GM12878 (cell line): ENCODE data around the gene SAYSD1. TPM values are rescaled to one million over a fixed set of nuclear protein-coding genes. Genes with fewer than 3 reads are reported as not detected.

Experiments used
- ATAC-seq: fragments of 200-7000 bp; cut with Tn5 transposase; 3 replicates; pipeline ENCODE4 v1.9.1; 2020; ENCODE audit warnings: mild to moderate bottlenecking, moderate library complexity
- BruUV-seq: library from RNA; stranded (reverse); fragments of 400-500 nt; replicated peaks from 2 replicates; lab custom pipeline; 2021; lab: Mats Ljungman, UMichigan
- CTCF ChIA-PET: fragments of 300-600 bp; sonication (Branson Sonifier 250); formaldehyde crosslinking; extraction: SDS; loops from one replicate; lab custom pipeline; 2021; ENCODE audit warnings: inconsistent platforms; lab: Yijun Ruan, JAX
- POLR2A ChIA-PET: fragments of 350-600 bp; formaldehyde crosslinking; extraction: SDS; loops from one replicate; lab custom pipeline; 2021; ENCODE audit warnings: inconsistent platforms; lab: Charles Lee
- RAD21 ChIA-PET: fragments of 300-600 bp; sonication (Branson Sonifier 250); formaldehyde crosslinking; loops from one replicate; lab custom pipeline; 2023; ENCODE audit warnings: antibody characterized with exemption; ENCODE audit not compliant: unreplicated experiment; lab: Charles Lee
- SMC1A ChIA-PET: fragments of 300-600 bp; sonication (Branson Sonifier 250); formaldehyde crosslinking; loops from one replicate; lab custom pipeline; 2023; ENCODE audit not compliant: unreplicated experiment, uncharacterized antibody; lab: Charles Lee
- DNase-seq: peaks from one replicate; pipeline ENCODE4 v3.0.0-alpha.2; 2011; ENCODE audit warnings: low read depth, low spot score
- FAIRE-seq: peaks from 3 replicates; lab custom pipeline; 2011; peaks lifted over from hg19 to GRCh38; lab: Jason Lieb, UNC
- H2AFZ ChIP-seq: 2 replicates; pipeline ENCODE4 v1.6.0; 2011; ENCODE audit warnings: low read depth, low read length, control low read depth; ENCODE audit not compliant: control insufficient read depth
- H3K27ac ChIP-seq: 2 replicates; pipeline ENCODE4 v1.5.1; 2011; ENCODE audit warnings: control low read depth; ENCODE audit not compliant: control insufficient read depth, insufficient read depth
- H3K27me3 ChIP-seq, 2 experiments: replicated peaks in 1 of 2; 2 replicates each; pipeline versions ENCODE4 v1.6.0 to v1.6.1; 2011; ENCODE audit warnings: low read length in 1 of 2; ENCODE audit not compliant: control insufficient read depth in 2 of 2, insufficient read depth in 2 of 2
- H3K36me3 ChIP-seq, 2 experiments: 2 replicates each; pipeline ENCODE4 v1.5.1; 2011; ENCODE audit warnings: low read length in 1 of 2; ENCODE audit not compliant: control insufficient read depth in 2 of 2, insufficient read depth in 2 of 2
- H3K4me1 ChIP-seq: 2 replicates; pipeline ENCODE4 v1.6.1; 2011; ENCODE audit warnings: mild to moderate bottlenecking, low read length, moderate library complexity, mixed read lengths; ENCODE audit not compliant: control insufficient read depth, insufficient read depth
- H3K4me2 ChIP-seq: 2 replicates; pipeline ENCODE4 v1.6.0; 2011; ENCODE audit warnings: control low read depth; ENCODE audit not compliant: control insufficient read depth, insufficient read depth
- H3K4me3 ChIP-seq: fragments of 200-600 bp; sonication (generic); 2 replicates; pipeline ENCODE4 v1.5.1; 2016
- H3K79me2 ChIP-seq: 2 replicates; pipeline ENCODE4 v1.6.0; 2011; ENCODE audit warnings: low read length; ENCODE audit not compliant: control insufficient read depth, insufficient read depth
- H3K9ac ChIP-seq: 2 replicates; pipeline ENCODE4 v1.8.0; 2011; ENCODE audit warnings: low read length, control low read depth, mixed read lengths; ENCODE audit not compliant: control insufficient read depth, insufficient read depth
- H3K9me3 ChIP-seq: replicated peaks from 3 replicates; pipeline ENCODE4 v1.5.1; 2011; ENCODE audit warnings: mild to moderate bottlenecking, low read length; ENCODE audit not compliant: control insufficient read depth, insufficient read depth
- H4K20me1 ChIP-seq: 2 replicates; pipeline ENCODE4 v1.6.0; 2011; ENCODE audit not compliant: control insufficient read depth, insufficient read depth
- CBX5 ChIP-seq: sonication (generic); IDR thresholded peaks from 2 replicates; pipeline ENCODE4 v1.6.1; 2016; ENCODE audit warnings: low read depth, moderate library complexity, mild to moderate bottlenecking, inconsistent platforms
- CREM ChIP-seq: IDR thresholded peaks from 2 replicates; pipeline ENCODE4 v1.6.1; 2014; ENCODE audit warnings: antibody characterized with exemption, low read depth
- CUX1 ChIP-seq: IDR thresholded peaks from 2 replicates; pipeline ENCODE4 v1.6.1; 2012; ENCODE audit warnings: improper control_type of control experiment, low read depth, low read length; ENCODE audit not compliant: insufficient replicate concordance
- GATAD2B ChIP-seq: fragments of 450-650 bp; conservative IDR thresholded peaks from 2 replicates; pipeline ENCODE4 v1.6.1; 2017; ENCODE audit warnings: low read depth, mild to moderate bottlenecking, moderate library complexity
- KAT2A ChIP-seq: conservative IDR thresholded peaks from 2 replicates; pipeline ENCODE4 v1.6.1; 2011; ENCODE audit warnings: low read depth, low read length; ENCODE audit not compliant: control insufficient read depth
- MTA2 ChIP-seq: fragments of 450-650 bp; IDR thresholded peaks from 2 replicates; pipeline ENCODE4 v1.6.1; 2016; ENCODE audit warnings: low read depth, mild to moderate bottlenecking, moderate library complexity
- MTA3 ChIP-seq: IDR thresholded peaks from 2 replicates; pipeline ENCODE4 v1.6.1; 2012; ENCODE audit warnings: low read length, inconsistent platforms, borderline replicate concordance
- PAX8 ChIP-seq: fragments of 450-650 bp; IDR thresholded peaks from 2 replicates; pipeline ENCODE4 v1.6.1; 2017; ENCODE audit warnings: mild to moderate bottlenecking, moderate library complexity
- RB1 ChIP-seq: fragments of 450-650 bp; formaldehyde crosslinking; IDR thresholded peaks from 2 replicates; pipeline ENCODE4 v1.6.1; 2017; ENCODE audit warnings: mild to moderate bottlenecking, borderline replicate concordance
- SMC3 ChIP-seq: IDR thresholded peaks from 2 replicates; pipeline ENCODE4 v1.6.1; 2011; ENCODE audit warnings: low read length, improper control_type of control experiment, borderline replicate concordance
- SREBF1 ChIP-seq: IDR thresholded peaks from 2 replicates; pipeline ENCODE4 v1.6.1; 2012; ENCODE audit warnings: mild to moderate bottlenecking, low read length
- SREBF2 ChIP-seq: IDR thresholded peaks from 2 replicates; pipeline ENCODE4 v1.6.1; 2012; ENCODE audit warnings: mild to moderate bottlenecking, low read length
- STAT3 ChIP-seq: IDR thresholded peaks from 2 replicates; pipeline ENCODE4 v1.6.1; 2011; ENCODE audit warnings: low read depth, low read length, improper control_type of control experiment
- ZBTB33 ChIP-seq: fragments of 450-650 bp; IDR thresholded peaks from 2 replicates; pipeline ENCODE4 v1.6.1; 2017; ENCODE audit warnings: mild to moderate bottlenecking
- ZNF592 ChIP-seq: fragments of 450-650 bp; IDR thresholded peaks from 2 replicates; pipeline ENCODE4 v1.6.1; 2017; ENCODE audit warnings: mild to moderate bottlenecking, moderate library complexity
- WGBS: methylation state at CpG from one replicate; pipeline ENCODE4 v1.1.6; 2016; ENCODE audit warnings: low lambda C conversion rate; ENCODE audit not compliant: insufficient replicate concordance, insufficient coverage; ENCODE audit errors: missing lambda C conversion rate; 5-methylcytosine and 5-hydroxymethylcytosine counted together
- in situ Hi-C: fragments of 300-500 bp; cut with MboI; formaldehyde crosslinking; loops from 9 replicates; pipeline ENCODE4 v1.14.3; 2018; ENCODE audit warnings: mixed read lengths
- intact Hi-C: fragments of 100-400 bp; cut with micrococcal nuclease; formaldehyde crosslinking; loops from one replicate; pipeline ENCODE4 v1.14.2; 2022; ENCODE audit not compliant: unreplicated experiment
- polyA plus RNA-seq, 11 experiments: library from polyadenylated mRNA; depleted of rRNA in 4 of 11; unstranded in 6 of 11; stranded (reverse) in 5 of 11; fragments of >200 nt; fragmentation: Nextera tagmentation in 4 of 11; fragmentation: Illumina TruSeq in 1 of 11; extraction: Ambion mirVana in 4 of 11; extraction: Trizol in 1 of 11; gene quantifications; 1 replicate in 1 of 11; 2 replicates in 10 of 11; pipeline versions ENCODE4 v1.2.1 to v1.2.3, GENCODE V29; 2011 to 2016; ENCODE audit warnings: inconsistent platforms in 2 of 11, missing spikeins in 2 of 11, low read depth in 1 of 11
- total RNA-seq, 4 experiments: library from RNA; depleted of rRNA in 3 of 4; stranded (reverse); fragments of >200 nt in 3 of 4; fragmentation: Illumina TruSeq in 1 of 4; extraction: Trizol in 1 of 4; gene quantifications; 2 replicates each; pipeline versions ENCODE4 v1.2.1 to v1.2.3, GENCODE V29; 2013 to 2021

SAYSD1 gene
- total and polyA plus RNA-seq, 10 of the 15 experiments (the other 5 are each of a cell fraction or from before 2014, with no cell fraction given) = 1.5 to 7.3 (median 6.4) TPM

GRCh38 chr6:39078695-39079094 is 36.3 kb downstream of the SAYSD1 start:
- Histone ChIP-seq H3K27me3 (no peaks in the 10 kb centered on the region), H3K36me3 (no peaks in the 10 kb centered on the region), H2AFZ (no peak overlapping the region), H3K9me3 (no peaks in the 10 kb centered on the region), H3K4me2 (no peak overlapping the region), H3K4me3 (no peak overlapping the region), H3K27ac (no peak overlapping the region), H3K79me2 (no peaks in the 10 kb centered on the region), H4K20me1 (no peaks in the 10 kb centered on the region), H3K4me1 (peaks cover 17% of the 10 kb centered on the region; the same call in 1 of the 2 replicates), H3K9ac (no peak overlapping the region)
- ChIA-PET SMC1A (no interaction called here), POLR2A (no interaction called here), RAD21 (no interaction called here), CTCF (no interaction called here)
- 32% methylated on average over 3 of the region's 3 CpGs for WGBS
- DNase-seq (no peak), ATAC-seq (no peak), FAIRE-seq (no peak)
- intact Hi-C loops = no loop called here
- BruUV-seq = no TSS peak
- in situ Hi-C loops = no loop called here
- no peak for TF ChIP-seq SREBF1
- TF ChIP-seq PAX8 = no peak
- TF ChIP-seq STAT3 = no peak
- TF ChIP-seq SREBF2 = no peak
- TF ChIP-seq ZNF592 = no peak
- no peak for TF ChIP-seq CUX1
- TF ChIP-seq KAT2A = no peak
- no peak for TF ChIP-seq ZBTB33
- TF ChIP-seq CREM = no peak
- TF ChIP-seq RB1 = no peak
- TF ChIP-seq GATAD2B = no peak
- no peak for TF ChIP-seq CBX5
- no peak for TF ChIP-seq MTA2
- TF ChIP-seq SMC3 = no peak
- no peak for TF ChIP-seq MTA3
